ENCODE data around the gene PFDN6. TPM values are rescaled to one million over a fixed set of nuclear protein-coding genes. Genes with fewer than 3 reads are reported as not detected.

Gene PFDN6
- total and polyA plus RNA-seq, 9 of the 15 experiments (the other 6 are each of a cell fraction or from before 2014, with no cell fraction given): 6.8 to 475 (median 216) TPM

DNA sequence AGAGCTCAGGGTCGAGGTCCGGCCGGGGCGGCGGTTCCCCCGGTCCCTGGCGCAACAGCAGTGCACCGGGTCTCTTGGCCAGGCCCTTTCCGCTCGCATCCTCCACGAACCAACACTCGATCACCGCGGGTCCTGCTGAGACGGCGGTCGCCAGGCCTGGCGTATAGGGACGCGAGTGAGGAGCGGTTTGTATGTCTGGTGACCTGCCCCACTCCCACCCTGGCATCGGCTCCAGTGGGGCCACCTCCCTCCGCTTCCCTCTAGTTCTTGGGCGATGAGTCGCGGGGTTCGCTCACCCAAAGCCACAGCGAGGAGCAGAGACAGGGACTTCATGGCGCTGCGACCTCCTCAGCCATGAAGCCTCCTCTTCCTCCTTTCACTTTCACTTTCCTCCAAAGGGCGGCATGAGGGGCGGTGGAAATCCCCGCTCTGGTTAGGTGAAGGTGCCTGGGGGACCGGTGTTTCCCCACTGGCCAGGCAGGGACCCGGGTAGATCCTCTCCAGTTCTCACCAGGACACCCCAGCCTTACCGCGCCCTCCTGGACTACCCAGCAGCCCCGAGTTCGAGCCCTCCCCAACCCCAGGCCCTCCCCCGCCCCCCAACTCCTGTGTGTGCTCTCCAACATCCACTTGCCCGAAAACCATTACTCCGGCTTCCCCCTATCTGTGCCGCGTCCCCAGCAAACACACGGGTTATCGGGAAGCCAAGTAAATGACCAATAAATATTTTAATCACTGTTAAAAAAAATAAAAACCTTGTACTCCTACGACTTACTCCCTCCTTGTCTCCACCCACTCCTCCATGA, 24.5 kb downstream of the PFDN6 start, which contains the start of gene TAPBP (continued):
- TF ChIP-seq, protein P1, sequence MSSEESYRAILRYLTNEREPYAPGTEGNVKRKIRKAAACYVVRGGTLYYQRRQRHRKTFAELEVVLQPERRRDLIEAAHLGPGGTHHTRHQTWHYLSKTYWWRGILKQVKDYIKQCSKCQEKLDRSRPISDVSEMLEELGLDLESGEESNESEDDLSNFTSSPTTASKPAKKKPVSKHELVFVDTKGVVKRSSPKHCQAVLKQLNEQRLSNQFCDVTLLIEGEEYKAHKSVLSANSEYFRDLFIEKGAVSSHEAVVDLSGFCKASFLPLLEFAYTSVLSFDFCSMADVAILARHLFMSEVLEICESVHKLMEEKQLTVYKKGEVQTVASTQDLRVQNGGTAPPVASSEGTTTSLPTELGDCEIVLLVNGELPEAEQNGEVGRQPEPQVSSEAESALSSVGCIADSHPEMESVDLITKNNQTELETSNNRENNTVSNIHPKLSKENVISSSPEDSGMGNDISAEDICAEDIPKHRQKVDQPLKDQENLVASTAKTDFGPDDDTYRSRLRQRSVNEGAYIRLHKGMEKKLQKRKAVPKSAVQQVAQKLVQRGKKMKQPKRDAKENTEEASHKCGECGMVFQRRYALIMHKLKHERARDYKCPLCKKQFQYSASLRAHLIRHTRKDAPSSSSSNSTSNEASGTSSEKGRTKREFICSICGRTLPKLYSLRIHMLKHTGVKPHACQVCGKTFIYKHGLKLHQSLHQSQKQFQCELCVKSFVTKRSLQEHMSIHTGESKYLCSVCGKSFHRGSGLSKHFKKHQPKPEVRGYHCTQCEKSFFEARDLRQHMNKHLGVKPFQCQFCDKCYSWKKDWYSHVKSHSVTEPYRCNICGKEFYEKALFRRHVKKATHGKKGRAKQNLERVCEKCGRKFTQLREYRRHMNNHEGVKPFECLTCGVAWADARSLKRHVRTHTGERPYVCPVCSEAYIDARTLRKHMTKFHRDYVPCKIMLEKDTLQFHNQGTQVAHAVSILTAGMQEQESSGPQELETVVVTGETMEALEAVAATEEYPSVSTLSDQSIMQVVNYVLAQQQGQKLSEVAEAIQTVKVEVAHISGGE (CRISPR knock-in tag; IDR thresholded peaks at IDR 0.05): no peak; a peak in 1 of 6 replicates
- TF ChIP-seq MECOM (CRISPR knock-in tag; IDR thresholded peaks at IDR 0.05): no peak
- no peak for TF ChIP-seq ZC3H11A (IDR thresholded peaks at IDR 0.05; ENCODE audit: low read depth, low read length)
- TF ChIP-seq TRIM28 (IDR thresholded peaks at IDR 0.05): no peak
- TF ChIP-seq TAF1 (IDR thresholded peaks at IDR 0.05; ENCODE audit: control insufficient read depth, extremely low read depth, insufficient read depth, low read length, severe bottlenecking): peak; percentile 10
- TF ChIP-seq PML (IDR thresholded peaks at IDR 0.05; ENCODE audit: low read length): peak; percentile 24; the same call in 1 of the 2 replicates
- no peak for TF ChIP-seq MYNN (IDR thresholded peaks at IDR 0.05)
- TF ChIP-seq MYNN (CRISPR knock-in tag; IDR thresholded peaks at IDR 0.05): no peak
- TF ChIP-seq, protein P2, sequence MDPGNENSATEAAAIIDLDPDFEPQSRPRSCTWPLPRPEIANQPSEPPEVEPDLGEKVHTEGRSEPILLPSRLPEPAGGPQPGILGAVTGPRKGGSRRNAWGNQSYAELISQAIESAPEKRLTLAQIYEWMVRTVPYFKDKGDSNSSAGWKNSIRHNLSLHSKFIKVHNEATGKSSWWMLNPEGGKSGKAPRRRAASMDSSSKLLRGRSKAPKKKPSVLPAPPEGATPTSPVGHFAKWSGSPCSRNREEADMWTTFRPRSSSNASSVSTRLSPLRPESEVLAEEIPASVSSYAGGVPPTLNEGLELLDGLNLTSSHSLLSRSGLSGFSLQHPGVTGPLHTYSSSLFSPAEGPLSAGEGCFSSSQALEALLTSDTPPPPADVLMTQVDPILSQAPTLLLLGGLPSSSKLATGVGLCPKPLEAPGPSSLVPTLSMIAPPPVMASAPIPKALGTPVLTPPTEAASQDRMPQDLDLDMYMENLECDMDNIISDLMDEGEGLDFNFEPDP (CRISPR knock-in tag; IDR thresholded peaks at IDR 0.05): no peak
- no peak for TF ChIP-seq JUND (IDR thresholded peaks at IDR 0.05; ENCODE audit: borderline replicate concordance, low read depth, low read length)
- no peak for TF ChIP-seq JUND (tag; IDR thresholded peaks at IDR 0.05; ENCODE audit: borderline replicate concordance, low read depth, low read length)
- TF ChIP-seq GTF2E2 (tag; IDR thresholded peaks at IDR 0.05): no peak; the same call in 1 of the 2 replicates
- peak; percentile 47 for TF ChIP-seq FIP1L1 (IDR thresholded peaks at IDR 0.05; ENCODE audit: low read depth, low read length, poor library complexity, severe bottlenecking)
- TF ChIP-seq, protein P3, sequence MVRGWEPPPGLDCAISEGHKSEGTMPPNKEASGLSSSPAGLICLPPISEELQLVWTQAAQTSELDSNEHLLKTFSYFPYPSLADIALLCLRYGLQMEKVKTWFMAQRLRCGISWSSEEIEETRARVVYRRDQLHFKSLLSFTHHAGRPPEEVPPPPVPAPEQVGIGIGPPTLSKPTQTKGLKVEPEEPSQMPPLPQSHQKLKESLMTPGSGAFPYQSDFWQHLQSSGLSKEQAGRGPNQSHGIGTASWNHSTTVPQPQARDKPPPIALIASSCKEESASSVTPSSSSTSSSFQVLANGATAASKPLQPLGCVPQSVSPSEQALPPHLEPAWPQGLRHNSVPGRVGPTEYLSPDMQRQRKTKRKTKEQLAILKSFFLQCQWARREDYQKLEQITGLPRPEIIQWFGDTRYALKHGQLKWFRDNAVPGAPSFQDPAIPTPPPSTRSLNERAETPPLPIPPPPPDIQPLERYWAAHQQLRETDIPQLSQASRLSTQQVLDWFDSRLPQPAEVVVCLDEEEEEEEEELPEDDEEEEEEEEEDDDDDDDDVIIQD (CRISPR knock-in tag; IDR thresholded peaks at IDR 0.05): no peak
- TF ChIP-seq SMARCA5 (IDR thresholded peaks at IDR 0.05): no peak
- TF ChIP-seq, protein P4, sequence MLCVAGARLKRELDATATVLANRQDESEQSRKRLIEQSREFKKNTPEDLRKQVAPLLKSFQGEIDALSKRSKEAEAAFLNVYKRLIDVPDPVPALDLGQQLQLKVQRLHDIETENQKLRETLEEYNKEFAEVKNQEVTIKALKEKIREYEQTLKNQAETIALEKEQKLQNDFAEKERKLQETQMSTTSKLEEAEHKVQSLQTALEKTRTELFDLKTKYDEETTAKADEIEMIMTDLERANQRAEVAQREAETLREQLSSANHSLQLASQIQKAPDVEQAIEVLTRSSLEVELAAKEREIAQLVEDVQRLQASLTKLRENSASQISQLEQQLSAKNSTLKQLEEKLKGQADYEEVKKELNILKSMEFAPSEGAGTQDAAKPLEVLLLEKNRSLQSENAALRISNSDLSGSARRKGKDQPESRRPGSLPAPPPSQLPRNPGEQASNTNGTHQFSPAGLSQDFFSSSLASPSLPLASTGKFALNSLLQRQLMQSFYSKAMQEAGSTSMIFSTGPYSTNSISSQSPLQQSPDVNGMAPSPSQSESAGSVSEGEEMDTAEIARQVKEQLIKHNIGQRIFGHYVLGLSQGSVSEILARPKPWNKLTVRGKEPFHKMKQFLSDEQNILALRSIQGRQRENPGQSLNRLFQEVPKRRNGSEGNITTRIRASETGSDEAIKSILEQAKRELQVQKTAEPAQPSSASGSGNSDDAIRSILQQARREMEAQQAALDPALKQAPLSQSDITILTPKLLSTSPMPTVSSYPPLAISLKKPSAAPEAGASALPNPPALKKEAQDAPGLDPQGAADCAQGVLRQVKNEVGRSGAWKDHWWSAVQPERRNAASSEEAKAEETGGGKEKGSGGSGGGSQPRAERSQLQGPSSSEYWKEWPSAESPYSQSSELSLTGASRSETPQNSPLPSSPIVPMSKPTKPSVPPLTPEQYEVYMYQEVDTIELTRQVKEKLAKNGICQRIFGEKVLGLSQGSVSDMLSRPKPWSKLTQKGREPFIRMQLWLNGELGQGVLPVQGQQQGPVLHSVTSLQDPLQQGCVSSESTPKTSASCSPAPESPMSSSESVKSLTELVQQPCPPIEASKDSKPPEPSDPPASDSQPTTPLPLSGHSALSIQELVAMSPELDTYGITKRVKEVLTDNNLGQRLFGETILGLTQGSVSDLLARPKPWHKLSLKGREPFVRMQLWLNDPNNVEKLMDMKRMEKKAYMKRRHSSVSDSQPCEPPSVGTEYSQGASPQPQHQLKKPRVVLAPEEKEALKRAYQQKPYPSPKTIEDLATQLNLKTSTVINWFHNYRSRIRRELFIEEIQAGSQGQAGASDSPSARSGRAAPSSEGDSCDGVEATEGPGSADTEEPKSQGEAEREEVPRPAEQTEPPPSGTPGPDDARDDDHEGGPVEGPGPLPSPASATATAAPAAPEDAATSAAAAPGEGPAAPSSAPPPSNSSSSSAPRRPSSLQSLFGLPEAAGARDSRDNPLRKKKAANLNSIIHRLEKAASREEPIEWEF (CRISPR knock-in tag; IDR thresholded peaks at IDR 0.05): no peak

Measured in K562 (cell line).